ENCODE results near the gene PIF1. TPM values are rescaled to one million over a fixed set of nuclear protein-coding genes. Genes with fewer than 3 reads are reported as not detected.
A peak's percentile ranks its signal among the peaks of the same experiment; 100 is the strongest.

PIF1 gene
- polyA plus RNA-seq, 1 donor (not counting 4 experiments of a cell fraction or from before 2014, with no cell fraction given): 7.6 TPM

- no peak overlapping the region for H3K27ac ChIP-seq (ENCODE audit: control insufficient read depth, insufficient read depth, low read length)
- H3K27me3 ChIP-seq (ENCODE audit: control insufficient read depth, extremely low read depth, insufficient read depth, low read length): no peaks in the 10 kb centered on the region
- FAIRE-seq (no peak), DNase-seq (ENCODE audit: low read depth, low spot score) (no peak)
- H3K9me1 ChIP-seq (ENCODE audit: control insufficient read depth, extremely low read depth, insufficient read depth, low read length): peaks cover 2% of the 10 kb centered on the region
- no peak overlapping the region for H3K4me3 ChIP-seq (ENCODE audit: control insufficient read depth in 2 of 3, extremely low read depth in 1 of 3, insufficient read depth in 2 of 3, low read depth in 1 of 3, low read length in 3 of 3)
- H3K79me2 ChIP-seq (ENCODE audit: control insufficient read depth, insufficient read depth, low read length): peaks cover 62% of the 10 kb centered on the region
- H3K9me3 ChIP-seq (ENCODE audit: control insufficient read depth, low read depth, low read length): no peaks in the 10 kb centered on the region
- H3K36me3 ChIP-seq (ENCODE audit: control insufficient read depth in 2 of 2, extremely low read depth in 1 of 2, insufficient read depth in 2 of 2, low read length in 2 of 2): peaks cover 0 to 4% of the 10 kb centered on the region in 2 experiments
- dilution Hi-C loops (cut with MboI; ENCODE audit: extremely low pct_ligation_motif_present, low sequenced_read_pairs): no loop called here
- no peaks in the 10 kb centered on the region for H4K20me1 ChIP-seq (ENCODE audit: control insufficient read depth, extremely low read depth, insufficient read depth, low read length)
- no peak overlapping the region for H3K4me2 ChIP-seq (ENCODE audit: control insufficient read depth, extremely low read depth, insufficient read depth, low read depth, low read length)
- no peak overlapping the region for H3K9ac ChIP-seq (ENCODE audit: control insufficient read depth, extremely low read depth, insufficient read depth, low read length)
- TF ChIP-seq CTCF (optimal IDR thresholded peaks at IDR 0.05 in 1 of 3, IDR thresholded peaks at IDR 0.05 in 1 of 3, conservative IDR thresholded peaks at IDR 0.05 in 1 of 3; ENCODE audit: extremely low read depth in 1 of 3, insufficient read depth in 2 of 3, low read length in 3 of 3): no peak
- TF ChIP-seq EZH2 (IDR thresholded peaks at IDR 0.05; ENCODE audit: low read length): no peak
- no peak overlapping the region for H2AFZ ChIP-seq (ENCODE audit: control insufficient read depth, low read length)
- H3K4me1 ChIP-seq (ENCODE audit: control insufficient read depth, extremely low read depth, insufficient read depth, low read length): peaks cover 54% of the 10 kb centered on the region
Observed at GRCh38 chr15:64845183-64845611, 19.8 kb upstream of the PIF1 start.

- peaks cover 51% of the 10 kb centered on the region for H3K4me1 ChIP-seq (ENCODE audit: control insufficient read depth, extremely low read depth, insufficient read depth, low read length)
- TF ChIP-seq CTCF (optimal IDR thresholded peaks at IDR 0.05 in 1 of 3, IDR thresholded peaks at IDR 0.05 in 1 of 3, conservative IDR thresholded peaks at IDR 0.05 in 1 of 3; ENCODE audit: extremely low read depth in 1 of 3, insufficient read depth in 2 of 3, low read length in 3 of 3): no peak
- TF ChIP-seq EZH2 (IDR thresholded peaks at IDR 0.05; ENCODE audit: low read length): no peak
- H3K4me3 ChIP-seq (ENCODE audit: control insufficient read depth in 2 of 3, extremely low read depth in 1 of 3, insufficient read depth in 2 of 3, low read depth in 1 of 3, low read length in 3 of 3): peak overlapping the region in 1 of 3 experiments; percentile 32
- no peaks in the 10 kb centered on the region for H4K20me1 ChIP-seq (ENCODE audit: control insufficient read depth, extremely low read depth, insufficient read depth, low read length)
- H3K36me3 ChIP-seq (ENCODE audit: control insufficient read depth in 2 of 2, extremely low read depth in 1 of 2, insufficient read depth in 2 of 2, low read length in 2 of 2): peaks cover 0 to 4% of the 10 kb centered on the region in 2 experiments
- no peak overlapping the region for H3K9ac ChIP-seq (ENCODE audit: control insufficient read depth, extremely low read depth, insufficient read depth, low read length)
- FAIRE-seq: no peak
- H3K27ac ChIP-seq (ENCODE audit: control insufficient read depth, insufficient read depth, low read length): no peak overlapping the region
- no peak for DNase-seq (ENCODE audit: low read depth, low spot score)
- H2AFZ ChIP-seq (ENCODE audit: control insufficient read depth, low read length): no peak overlapping the region
- no peaks in the 10 kb centered on the region for H3K27me3 ChIP-seq (ENCODE audit: control insufficient read depth, extremely low read depth, insufficient read depth, low read length)
- dilution Hi-C loops (cut with MboI; ENCODE audit: extremely low pct_ligation_motif_present, low sequenced_read_pairs): no loop called here
- H3K4me2 ChIP-seq (ENCODE audit: control insufficient read depth, extremely low read depth, insufficient read depth, low read depth, low read length): peak overlapping the region; percentile 43
- H3K9me3 ChIP-seq (ENCODE audit: control insufficient read depth, low read depth, low read length): no peaks in the 10 kb centered on the region
- H3K79me2 ChIP-seq (ENCODE audit: control insufficient read depth, insufficient read depth, low read length): peaks cover 62% of the 10 kb centered on the region
- peaks cover 2% of the 10 kb centered on the region for H3K9me1 ChIP-seq (ENCODE audit: control insufficient read depth, extremely low read depth, insufficient read depth, low read length)
Observed at GRCh38 chr15:64844576-64845145, 19.2 kb upstream of the PIF1 start.
